ENCODE results near the gene TEDC1. TPM values are rescaled to one million over a fixed set of nuclear protein-coding genes. Genes with fewer than 3 reads are reported as not detected.

The TEDC1 gene
- total RNA-seq, 1 experiment from 2014 or later = 17.6 TPM

DNA sequence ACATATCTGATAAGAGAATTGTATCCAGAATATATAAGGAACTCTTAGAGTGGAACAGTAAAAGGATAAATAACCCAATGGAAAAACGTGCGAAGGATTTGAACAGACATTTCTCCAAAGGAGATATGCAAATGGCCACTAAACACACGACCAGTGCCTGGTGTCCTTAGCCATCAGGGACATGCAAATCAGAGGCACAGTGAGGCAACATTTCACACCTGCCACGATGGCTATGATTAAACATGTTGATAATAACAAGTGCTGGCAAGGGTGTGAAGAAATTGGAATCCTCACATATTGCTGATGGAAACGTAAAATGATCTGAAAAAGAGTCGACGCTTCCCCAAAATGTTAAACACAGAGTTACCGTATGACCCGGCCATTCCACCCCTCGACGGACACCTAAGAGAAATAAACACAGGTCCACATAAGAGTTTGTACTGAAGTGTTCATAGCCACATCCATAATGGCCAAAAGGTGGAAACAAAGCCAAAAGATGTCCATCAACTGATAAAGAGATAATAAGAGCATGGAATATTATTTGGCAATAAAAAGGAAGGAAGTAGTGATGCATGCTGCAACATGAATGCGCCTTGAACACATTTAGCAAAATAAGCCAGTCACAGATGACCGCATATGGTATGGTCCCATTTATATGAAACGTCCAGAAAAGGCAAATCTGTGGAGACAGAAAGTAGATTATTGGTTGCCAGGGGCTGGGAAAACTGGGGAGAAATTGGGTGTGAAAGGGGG is 29.1 kb downstream of the TEDC1 start:
- TF ChIP-seq, protein P1, sequence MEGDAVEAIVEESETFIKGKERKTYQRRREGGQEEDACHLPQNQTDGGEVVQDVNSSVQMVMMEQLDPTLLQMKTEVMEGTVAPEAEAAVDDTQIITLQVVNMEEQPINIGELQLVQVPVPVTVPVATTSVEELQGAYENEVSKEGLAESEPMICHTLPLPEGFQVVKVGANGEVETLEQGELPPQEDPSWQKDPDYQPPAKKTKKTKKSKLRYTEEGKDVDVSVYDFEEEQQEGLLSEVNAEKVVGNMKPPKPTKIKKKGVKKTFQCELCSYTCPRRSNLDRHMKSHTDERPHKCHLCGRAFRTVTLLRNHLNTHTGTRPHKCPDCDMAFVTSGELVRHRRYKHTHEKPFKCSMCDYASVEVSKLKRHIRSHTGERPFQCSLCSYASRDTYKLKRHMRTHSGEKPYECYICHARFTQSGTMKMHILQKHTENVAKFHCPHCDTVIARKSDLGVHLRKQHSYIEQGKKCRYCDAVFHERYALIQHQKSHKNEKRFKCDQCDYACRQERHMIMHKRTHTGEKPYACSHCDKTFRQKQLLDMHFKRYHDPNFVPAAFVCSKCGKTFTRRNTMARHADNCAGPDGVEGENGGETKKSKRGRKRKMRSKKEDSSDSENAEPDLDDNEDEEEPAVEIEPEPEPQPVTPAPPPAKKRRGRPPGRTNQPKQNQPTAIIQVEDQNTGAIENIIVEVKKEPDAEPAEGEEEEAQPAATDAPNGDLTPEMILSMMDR (IDR thresholded peaks at IDR 0.05; ENCODE audit: unreplicated experiment) = no peak
- H3K27me3 Mint-ChIP-seq (ENCODE audit: insufficient read depth, unreplicated experiment) = peaks cover 11% of the 10 kb centered on the region

DNA sequence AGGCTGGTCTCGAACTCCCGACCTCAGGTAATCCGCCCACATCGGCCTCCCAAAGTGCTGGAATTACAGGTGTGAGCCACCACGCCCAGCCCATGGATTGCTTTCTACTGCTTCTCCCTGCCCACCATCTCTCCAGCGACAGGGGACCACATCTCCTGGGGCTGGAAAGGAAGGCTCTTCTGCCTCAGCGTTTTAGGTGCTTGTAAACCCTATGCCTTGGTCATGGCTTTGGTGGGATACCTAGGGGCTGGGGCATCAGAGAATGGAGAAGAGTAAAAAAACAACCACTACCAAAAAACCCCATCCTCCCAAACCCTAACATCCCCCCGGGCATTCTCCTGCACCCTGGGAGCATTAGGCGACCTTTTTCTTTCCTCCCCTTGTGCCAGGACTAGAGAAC is 34.3 kb downstream of the TEDC1 start:
- Mint-ChIP-seq H3K27ac (ENCODE audit: low read depth, unreplicated experiment) (no peak overlapping the region), H3K9me3 (ENCODE audit: unreplicated experiment) (no peaks in the 10 kb centered on the region), H3K4me3 (ENCODE audit: unreplicated experiment) (peak overlapping the region; percentile 65), H3K4me1 (ENCODE audit: insufficient read depth, unreplicated experiment) (no peaks in the 10 kb centered on the region), H3K27me3 (ENCODE audit: insufficient read depth, unreplicated experiment) (no peaks in the 10 kb centered on the region), H3K36me3 (ENCODE audit: insufficient read depth, unreplicated experiment) (no peaks in the 10 kb centered on the region)
- CTCF ChIA-PET = interaction anchor here (1.0 to 1.2 kb wide), 2 partner anchors 13 to 44 kb away, joined by 3 to 5 read pairs; no protein-coding TSS in a partner anchor
- intact Hi-C loops (cut with micrococcal nuclease) = loop anchor here (5.0 kb wide), 1 partner anchor 153 kb away; no protein-coding TSS in a partner anchor
- no TSS peak for BruUV-seq (replicated peaks)
- TF ChIP-seq, protein P1 (IDR thresholded peaks at IDR 0.05; ENCODE audit: unreplicated experiment) = no peak
- POLR2A ChIA-PET = interaction anchor here (0.9 kb wide), 1 partner anchor 224 kb away, joined by 3 read pairs; no protein-coding TSS in a partner anchor
- no peak for DNase-seq (ENCODE audit: unreplicated experiment)

More for the DNA sequence above, 29.1 kb downstream of the TEDC1 start:
- H3K27ac Mint-ChIP-seq (ENCODE audit: low read depth, unreplicated experiment) = no peak overlapping the region
- H3K4me1 Mint-ChIP-seq (ENCODE audit: insufficient read depth, unreplicated experiment) = no peaks in the 10 kb centered on the region
- ChIA-PET POLR2A (no interaction called here), CTCF (no interaction called here)
- no peak for DNase-seq (ENCODE audit: unreplicated experiment)
- no peaks in the 10 kb centered on the region for H3K9me3 Mint-ChIP-seq (ENCODE audit: unreplicated experiment)
- H3K36me3 Mint-ChIP-seq (ENCODE audit: insufficient read depth, unreplicated experiment) = no peaks in the 10 kb centered on the region
- intact Hi-C loops (cut with micrococcal nuclease) = no loop called here
- no peak overlapping the region for H3K4me3 Mint-ChIP-seq (ENCODE audit: unreplicated experiment)
- BruUV-seq (replicated peaks) = no TSS peak

DNA sequence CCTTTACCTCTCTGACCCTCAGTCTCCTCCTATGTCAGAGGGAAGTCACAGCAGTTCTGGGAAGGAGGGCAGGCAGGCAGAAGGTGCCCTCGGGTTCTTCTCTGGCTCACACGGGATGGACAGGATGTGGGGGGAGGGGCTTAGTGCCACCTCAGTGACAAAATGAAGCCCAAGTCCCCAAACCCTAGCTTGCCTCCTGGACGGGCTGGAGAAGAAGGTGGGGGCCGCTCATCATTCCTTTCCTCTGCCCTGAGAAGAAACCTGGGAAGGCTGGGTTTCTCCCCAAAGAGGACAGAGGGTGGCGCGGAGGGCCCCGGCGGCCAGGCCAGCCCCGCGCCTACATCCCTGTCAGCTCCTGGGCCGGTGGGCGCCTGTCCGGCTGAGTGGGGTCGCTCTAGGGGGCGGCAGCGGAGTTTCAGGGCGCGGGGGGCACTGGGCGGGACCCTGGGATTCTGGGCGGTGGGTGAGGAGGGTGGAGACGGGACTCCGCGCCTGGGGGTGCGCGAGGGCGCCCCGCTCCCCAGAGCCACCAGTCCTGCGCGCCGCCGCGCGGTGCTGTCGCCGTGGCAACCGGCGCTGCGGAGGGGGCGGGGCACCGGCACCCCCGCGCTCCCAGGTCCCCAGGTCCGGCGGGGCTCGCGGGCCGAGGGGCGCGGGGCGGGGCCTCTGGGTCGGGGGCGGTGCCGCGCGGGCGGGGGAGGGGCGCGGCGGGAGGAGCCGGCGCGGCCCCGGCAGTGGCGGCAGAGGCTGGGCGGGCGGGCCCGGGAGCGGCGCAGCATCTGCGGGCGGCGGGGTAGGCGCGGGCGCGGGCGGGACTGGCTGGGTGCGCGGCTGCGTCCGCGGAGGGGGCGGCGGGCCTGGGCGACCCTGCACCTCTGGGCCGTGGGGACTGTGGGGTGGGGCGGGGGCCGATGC is 35.1 kb downstream of the TEDC1 start, which contains the start of gene TMEM121:
Gene TMEM121 (plus strand): TSS at position 723 of the 915 bp plus-strand sequence. CDS start 2,252 bp downstream, outside the sequence.
- Mint-ChIP-seq H3K4me1 (ENCODE audit: insufficient read depth, unreplicated experiment) (no peaks in the 10 kb centered on the region), H3K9me3 (ENCODE audit: unreplicated experiment) (no peaks in the 10 kb centered on the region), H3K27ac (ENCODE audit: low read depth, unreplicated experiment) (no peak within 1 kb of the TSS), H3K27me3 (ENCODE audit: insufficient read depth, unreplicated experiment) (no peaks in the 10 kb centered on the region), H3K36me3 (ENCODE audit: insufficient read depth, unreplicated experiment) (no peaks in the 10 kb centered on the region), H3K4me3 (ENCODE audit: unreplicated experiment) (peak within 1 kb of the TSS; percentile 65)
- no peak for DNase-seq (ENCODE audit: unreplicated experiment)
- intact Hi-C loops (cut with micrococcal nuclease) = loop anchor here (5.0 kb wide), 1 partner anchor 154 kb away; no protein-coding TSS in a partner anchor
- TF ChIP-seq, protein P1 (IDR thresholded peaks at IDR 0.05; ENCODE audit: unreplicated experiment) = no peak
- no TSS peak for BruUV-seq (replicated peaks)
- POLR2A ChIA-PET = interaction anchor here (0.9 kb wide), 1 partner anchor 225 kb away, joined by 3 read pairs; no protein-coding TSS in a partner anchor
- CTCF ChIA-PET = interaction anchor here (1.0 to 1.2 kb wide), 2 partner anchors 12 to 45 kb away, joined by 3 to 5 read pairs; no protein-coding TSS in a partner anchor
